Right atrium auricular region (tissue), 2 donors: ENCODE data around the gene INPP4B. TPM values are rescaled to one million over a fixed set of nuclear protein-coding genes. Genes with fewer than 3 reads are reported as not detected.

Experiments used
- DNase-seq: peaks from one replicate; pipeline ENCODE4 v3.0.0-alpha.2; 2019; ENCODE audit warnings: low spot score
- H3K27ac ChIP-seq, 2 donors: fragments of 200-600 bp; sonication (generic); 1 replicate in 1 of 2; 2 replicates in 1 of 2; pipeline ENCODE4 v1.5.1; 2016 to 2019
- H3K27me3 ChIP-seq, 2 donors: fragments of 200-600 bp; sonication (generic); one replicate each; pipeline versions ENCODE4 v1.5.1 to v1.6.0; 2017 to 2019
- H3K36me3 ChIP-seq: fragments of 200-600 bp; sonication (generic); one replicate; pipeline ENCODE4 v1.5.1; 2016
- H3K4me1 ChIP-seq, 2 donors: fragments of 200-600 bp; sonication (generic); one replicate each; pipeline versions ENCODE4 v1.5.1 to v1.6.0; 2017 to 2019
- H3K4me3 ChIP-seq, 2 donors: fragments of 200-600 bp; sonication (generic); 1 replicate in 1 of 2; 2 replicates in 1 of 2; pipeline ENCODE4 v1.5.1; 2017 to 2019; ENCODE audit warnings: mild to moderate bottlenecking in 1 of 2, moderate library complexity in 1 of 2
- H3K9me3 ChIP-seq, 2 donors: fragments of 200-600 bp; sonication (generic); one replicate each; pipeline ENCODE4 v1.5.1; 2019
- total RNA-seq, 2 donors: library from RNA; depleted of rRNA; stranded (reverse); fragments of >200 nt; gene quantifications; one replicate each; pipeline ENCODE4 v1.1.0, GENCODE V29; 2016
- TF ChIP-seq, protein P1 (sequence below), 2 donors: fragments of 200-600 bp; sonication (generic); IDR thresholded peaks; one replicate each; pipeline ENCODE4 v1.5.1; 2019; ENCODE audit warnings: antibody characterized with exemption in 2 of 2

Gene INPP4B
- total RNA-seq, 2 donors from 2014 or later: 14.8 to 15.3 TPM

DNA sequence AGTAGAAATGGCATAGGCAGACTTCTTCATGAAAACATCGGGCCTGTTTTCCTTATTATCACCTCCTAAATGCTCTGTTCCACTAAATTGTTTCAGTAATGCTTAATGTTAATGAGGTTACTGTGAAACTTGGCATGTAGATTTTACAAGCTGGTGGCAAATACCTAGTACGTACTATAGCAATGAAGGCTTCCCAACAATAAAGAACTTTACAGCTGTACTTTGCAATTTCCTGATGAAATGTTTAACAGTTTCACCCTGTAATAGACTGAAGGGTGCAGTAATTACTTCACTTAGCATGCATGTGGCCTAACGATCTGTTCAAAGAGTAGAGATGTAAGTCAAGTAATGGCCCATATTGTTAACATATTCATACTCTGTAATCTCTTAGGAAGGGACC lies 685.0 kb downstream of the INPP4B start:
- Histone ChIP-seq H3K9me3 (no peaks in the 10 kb centered on the region), H3K36me3 (no peaks in the 10 kb centered on the region), H3K27ac (no peak overlapping the region), H3K4me3 (no peak overlapping the region), H3K27me3 (no peaks in the 10 kb centered on the region), H3K4me1 (peaks cover 0 to 4% of the 10 kb centered on the region in 2 donors)
- TF ChIP-seq, protein P1, sequence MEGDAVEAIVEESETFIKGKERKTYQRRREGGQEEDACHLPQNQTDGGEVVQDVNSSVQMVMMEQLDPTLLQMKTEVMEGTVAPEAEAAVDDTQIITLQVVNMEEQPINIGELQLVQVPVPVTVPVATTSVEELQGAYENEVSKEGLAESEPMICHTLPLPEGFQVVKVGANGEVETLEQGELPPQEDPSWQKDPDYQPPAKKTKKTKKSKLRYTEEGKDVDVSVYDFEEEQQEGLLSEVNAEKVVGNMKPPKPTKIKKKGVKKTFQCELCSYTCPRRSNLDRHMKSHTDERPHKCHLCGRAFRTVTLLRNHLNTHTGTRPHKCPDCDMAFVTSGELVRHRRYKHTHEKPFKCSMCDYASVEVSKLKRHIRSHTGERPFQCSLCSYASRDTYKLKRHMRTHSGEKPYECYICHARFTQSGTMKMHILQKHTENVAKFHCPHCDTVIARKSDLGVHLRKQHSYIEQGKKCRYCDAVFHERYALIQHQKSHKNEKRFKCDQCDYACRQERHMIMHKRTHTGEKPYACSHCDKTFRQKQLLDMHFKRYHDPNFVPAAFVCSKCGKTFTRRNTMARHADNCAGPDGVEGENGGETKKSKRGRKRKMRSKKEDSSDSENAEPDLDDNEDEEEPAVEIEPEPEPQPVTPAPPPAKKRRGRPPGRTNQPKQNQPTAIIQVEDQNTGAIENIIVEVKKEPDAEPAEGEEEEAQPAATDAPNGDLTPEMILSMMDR (IDR thresholded peaks at IDR 0.05): no peak
- no peak for DNase-seq

- Histone ChIP-seq H3K36me3 (no peaks in the 10 kb centered on the region), H3K27ac (no peak overlapping the region), H3K4me1 (peaks cover 0 to 5% of the 10 kb centered on the region in 2 donors), H3K27me3 (no peaks in the 10 kb centered on the region), H3K4me3 (no peak overlapping the region), H3K9me3 (no peaks in the 10 kb centered on the region)
- no peak for DNase-seq
- TF ChIP-seq, protein P1 (IDR thresholded peaks at IDR 0.05): no peak
Observed at GRCh38 chr4:142160509-142160908, 685.6 kb downstream of the INPP4B start.

GRCh38 chr4:142158980-142159379 lies 687.1 kb downstream of the INPP4B start:
- TF ChIP-seq, protein P1 (IDR thresholded peaks at IDR 0.05): no peak
- H3K27ac ChIP-seq: no peak overlapping the region
- no peaks in the 10 kb centered on the region for H3K9me3 ChIP-seq
- H3K4me3 ChIP-seq: no peak overlapping the region
- H3K36me3 ChIP-seq: no peaks in the 10 kb centered on the region
- H3K4me1 ChIP-seq: peaks cover 0 to 5% of the 10 kb centered on the region in 2 donors
- no peak for DNase-seq
- H3K27me3 ChIP-seq: no peaks in the 10 kb centered on the region

DNA sequence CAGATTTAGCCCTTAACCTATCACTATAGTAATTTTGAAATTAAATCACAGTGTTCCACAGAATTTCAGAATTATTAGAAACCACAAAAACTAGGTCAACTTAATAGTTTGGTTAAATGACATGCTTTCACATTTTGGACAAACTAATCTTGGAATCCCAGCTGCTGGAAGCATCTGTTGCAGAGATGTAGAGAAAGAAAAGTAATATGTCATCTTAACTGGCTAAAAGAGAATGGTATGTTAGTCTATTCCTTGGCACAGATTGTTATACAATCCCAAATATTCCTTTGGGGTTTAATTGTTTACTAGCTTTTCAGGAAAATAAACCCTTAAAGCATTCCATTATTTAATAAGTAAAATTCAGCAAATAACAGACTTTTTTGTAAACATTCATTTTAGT lies 689.8 kb downstream of the INPP4B start:
- H3K9me3 ChIP-seq: no peaks in the 10 kb centered on the region
- TF ChIP-seq, protein P1 (IDR thresholded peaks at IDR 0.05): no peak
- peaks cover 0 to 5% of the 10 kb centered on the region in 2 donors for H3K4me1 ChIP-seq
- DNase-seq: no peak
- no peaks in the 10 kb centered on the region for H3K27me3 ChIP-seq
- no peaks in the 10 kb centered on the region for H3K36me3 ChIP-seq
- H3K27ac ChIP-seq: peak overlapping the region in 1 of 2 donors; percentile 29
- no peak overlapping the region for H3K4me3 ChIP-seq

DNA sequence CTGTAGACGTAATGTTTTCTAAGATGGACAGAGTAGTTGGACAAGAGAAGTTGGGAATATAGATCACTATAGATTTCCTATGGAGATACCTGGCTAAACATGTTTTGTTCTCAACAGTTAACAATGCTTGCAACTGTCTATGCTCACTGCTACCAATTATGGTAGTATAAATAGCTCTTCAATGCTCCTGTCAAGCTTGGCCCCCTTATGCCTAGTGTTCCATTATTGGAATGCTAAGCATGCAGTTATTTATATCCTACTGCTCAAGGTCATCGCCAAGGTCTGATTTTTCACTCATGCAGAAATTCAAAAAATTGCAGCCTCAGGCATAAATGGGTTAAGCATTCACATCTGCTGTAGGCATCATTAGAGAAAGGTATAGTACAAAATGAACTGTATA lies 690.8 kb downstream of the INPP4B start:
- Histone ChIP-seq H3K4me3 (no peak overlapping the region), H3K4me1 (peaks cover 0 to 5% of the 10 kb centered on the region in 2 donors), H3K27me3 (no peaks in the 10 kb centered on the region), H3K36me3 (no peaks in the 10 kb centered on the region), H3K9me3 (no peaks in the 10 kb centered on the region), H3K27ac (peak overlapping the region in 1 of 2 donors; percentile 41)
- no peak for DNase-seq
- TF ChIP-seq, protein P1 (IDR thresholded peaks at IDR 0.05): no peak

- H3K27ac ChIP-seq: no peak overlapping the region
- TF ChIP-seq, protein P1 (IDR thresholded peaks at IDR 0.05): no peak
- DNase-seq: no peak
Observed at GRCh38 chr4:142150483-142150882, 695.6 kb downstream of the INPP4B start.

More at GRCh38 chr4:142150483-142150882, 695.6 kb downstream of the INPP4B start:
- Histone ChIP-seq H3K4me3 (no peak overlapping the region), H3K4me1 (no peaks in the 10 kb centered on the region), H3K27me3 (no peaks in the 10 kb centered on the region), H3K36me3 (no peaks in the 10 kb centered on the region), H3K9me3 (no peaks in the 10 kb centered on the region)
